HepG2 (cell line): ENCODE measurements around the gene HNRNPH3. TPM values are rescaled to one million over a fixed set of nuclear protein-coding genes. Genes with fewer than 3 reads are reported as not detected.
A peak's percentile ranks its signal among the peaks of the same experiment; 100 is the strongest.

Experiments
- CBX2 ChIP-seq, 2 experiments: fragments of 200-600 bp in 1 of 2; sonication (generic); formaldehyde crosslinking in 1 of 2; IDR thresholded peaks; 2 replicates each; pipeline versions ENCODE4 v1.7.0 to v1.8.1; 2018 to 2022; ENCODE audit warnings: low read depth in 2 of 2, low read length in 1 of 2, mild to moderate bottlenecking in 1 of 2, missing genetic modification reagents in 1 of 2
- E2F1 ChIP-seq: sonication (generic); formaldehyde crosslinking; IDR thresholded peaks from 2 replicates; pipeline ENCODE4 v1.5.0; 2020; ENCODE audit warnings: missing genetic modification reagents
- FOSL2 ChIP-seq: sonication (generic); formaldehyde crosslinking; IDR thresholded peaks from 2 replicates; pipeline ENCODE4 v1.4.0; 2020; ENCODE audit warnings: missing genetic modification reagents
- IRX3 ChIP-seq: sonication (generic); formaldehyde crosslinking; IDR thresholded peaks from 2 replicates; pipeline ENCODE4 v1.8.1; 2023; ENCODE audit warnings: mild to moderate bottlenecking, low read depth, missing genetic modification reagents, borderline replicate concordance
- KLF12 ChIP-seq: sonication (generic); formaldehyde crosslinking; IDR thresholded peaks from 2 replicates; pipeline ENCODE4 v1.4.0; 2020; ENCODE audit warnings: missing genetic modification reagents, borderline replicate concordance
- NCOA1 ChIP-seq: sonication (generic); formaldehyde crosslinking; IDR thresholded peaks from 2 replicates; pipeline ENCODE4 v1.9.0; 2021; ENCODE audit warnings: missing genetic modification reagents
- PRPF4 ChIP-seq: fragments of 200-400 bp; formaldehyde crosslinking; IDR thresholded peaks from 2 replicates; pipeline ENCODE4 v1.6.1; 2016; ENCODE audit warnings: low read length, low read depth; ENCODE audit not compliant: poor library complexity, severe bottlenecking
- RELA ChIP-seq: sonication (generic); formaldehyde crosslinking; IDR thresholded peaks from 2 replicates; pipeline ENCODE4 v1.4.0; 2020; ENCODE audit warnings: missing genetic modification reagents
- THAP9 ChIP-seq: sonication (generic); formaldehyde crosslinking; IDR thresholded peaks from 2 replicates; pipeline ENCODE4; 2020; ENCODE audit warnings: missing genetic modification reagents, mild to moderate bottlenecking, borderline replicate concordance
- TP53 ChIP-seq: sonication (generic); formaldehyde crosslinking; conservative IDR thresholded peaks from 2 replicates; pipeline ENCODE4 v1.4.0; 2020; ENCODE audit warnings: missing genetic modification reagents
- ZNF20 ChIP-seq: sonication (generic); formaldehyde crosslinking; IDR thresholded peaks from 2 replicates; pipeline ENCODE4 v1.4.0; 2020; ENCODE audit warnings: mild to moderate bottlenecking, moderate library complexity, missing genetic modification reagents
- ZNF703 ChIP-seq: sonication (generic); formaldehyde crosslinking; IDR thresholded peaks from 2 replicates; pipeline ENCODE4 v1.5.1; 2020; ENCODE audit warnings: missing genetic modification reagents, mild to moderate bottlenecking, moderate library complexity, borderline replicate concordance
- ZNF878 ChIP-seq: sonication (generic); formaldehyde crosslinking; IDR thresholded peaks from 2 replicates; pipeline ENCODE4 v1.8.1; 2023; ENCODE audit warnings: mild to moderate bottlenecking, missing genetic modification reagents, moderate library complexity
- ZSCAN29 ChIP-seq: sonication (generic); formaldehyde crosslinking; conservative IDR thresholded peaks from 2 replicates; pipeline ENCODE4 v1.4.0; 2020; ENCODE audit warnings: mild to moderate bottlenecking, missing genetic modification reagents
- polyA plus RNA-seq, 8 experiments: library from polyadenylated mRNA; depleted of rRNA in 3 of 8; stranded (reverse) in 7 of 8; unstranded in 1 of 8; fragments of >200 nt; fragmentation: Illumina TruSeq in 4 of 8; extraction: Trizol in 4 of 8; gene quantifications; 2 replicates each; pipeline versions ENCODE4 v1.2.1 to v1.2.3, GENCODE V29; 2011 to 2016; ENCODE audit warnings: low read depth in 4 of 8, missing spikeins in 1 of 8, mixed read lengths in 1 of 8; ENCODE audit not compliant: insufficient read depth in 1 of 8
- total RNA-seq, 5 experiments: library from RNA; depleted of rRNA; stranded (reverse); fragments of >200 nt; fragmentation: Illumina TruSeq; extraction: Trizol; gene quantifications; 2 replicates each; pipeline ENCODE4 v1.2.3, GENCODE V29; 2016; ENCODE audit warnings: low read depth in 1 of 5

HNRNPH3 gene
- total and polyA plus RNA-seq, 2 of the 13 experiments (the other 11 are each of a cell fraction or from before 2014, with no cell fraction given), result 46.0 to 47.7 TPM

- TF ChIP-seq ZNF20, result no peak
- TF ChIP-seq ZNF703 (CRISPR knock-in tag), result peak; percentile 30; the same call in 1 of the 2 replicates
- peak; percentile 87 for TF ChIP-seq ZNF878 (CRISPR knock-in tag)
- no peak for TF ChIP-seq NCOA1
- peak; percentile 84 for TF ChIP-seq IRX3 (CRISPR knock-in tag)
- peak; percentile 88 for TF ChIP-seq E2F1
- peak; percentile 96 for TF ChIP-seq PRPF4
- TF ChIP-seq THAP9 (CRISPR knock-in tag), result no peak
- no peak for TF ChIP-seq TP53 (CRISPR knock-in tag)
- TF ChIP-seq CBX2 (IDR thresholded peaks at IDR 0.05; ENCODE audit: low read depth, low read length), result no peak
- peak; percentile 84; the same call in 1 of the 2 replicates for TF ChIP-seq CBX2 (CRISPR knock-in tag; IDR thresholded peaks at IDR 0.05; ENCODE audit: low read depth)
- TF ChIP-seq KLF12 (CRISPR knock-in tag), result peak; percentile 83; the same call in 1 of the 2 replicates
- TF ChIP-seq FOSL2, result peak; percentile 55
- TF ChIP-seq RELA (CRISPR knock-in tag), result peak; percentile 75
- TF ChIP-seq ZSCAN29 (CRISPR knock-in tag), result 0 out of 2 replicates have a peak, but pooled peaks have one; percentile 34
- TF ChIP-seq, all 625 proteins: peak for 370
Observed at GRCh38 chr10:68331455-68332258, at the start of gene HNRNPH3 (continued).
